SKM-1 treated with dmso at 0.1 percent for 144 hours (cell line): ENCODE data around the gene NUP107.

Experiments used
- DNase-seq: peaks from one replicate; lab custom pipeline; 2025; ENCODE audit not compliant: unreplicated experiment; lab: John Stamatoyannopoulos, UW

The NUP107 gene

GRCh38 chr12:68772714-68773113, 85.9 kb downstream of the NUP107 start:
- no peak for DNase-seq

- no peak for DNase-seq
These were observed 86.8 kb downstream of the NUP107 start for GRCh38 chr12:68773582-68773981.

GRCh38 chr12:68775121-68775630, 88.4 kb downstream of the NUP107 start:
- no peak for DNase-seq

GRCh38 chr12:68776976-68777610, 90.3 kb downstream of the NUP107 start:
- DNase-seq: no peak

- no peak for DNase-seq
These were observed 92.5 kb downstream of the NUP107 start for GRCh38 chr12:68779280-68779679.

GRCh38 chr12:68780731-68781130, 94.0 kb downstream of the NUP107 start:
- no peak for DNase-seq

GRCh38 chr12:68781728-68782127, 95.0 kb downstream of the NUP107 start:
- no peak for DNase-seq

- peak; percentile 73 for DNase-seq
These were observed 97.2 kb downstream of the NUP107 start for GRCh38 chr12:68784015-68784414.

- no peak for DNase-seq
These were observed 98.6 kb downstream of the NUP107 start for GRCh38 chr12:68785358-68785757.

GRCh38 chr12:68785823-68786222, 99.0 kb downstream of the NUP107 start:
- DNase-seq: no peak

- DNase-seq: no peak
These were observed 100.2 kb downstream of the NUP107 start for GRCh38 chr12:68786929-68787328.

- no peak for DNase-seq
These were observed 101.9 kb downstream of the NUP107 start for GRCh38 chr12:68788554-68789143.

GRCh38 chr12:68789144-68789878, 102.5 kb downstream of the NUP107 start:
- DNase-seq: no peak

GRCh38 chr12:68790081-68790951, 103.5 kb downstream of the NUP107 start:
- DNase-seq: no peak

- no peak for DNase-seq
These were observed 104.1 kb downstream of the NUP107 start for GRCh38 chr12:68790952-68791234.

- DNase-seq: no peak
These were observed 105.2 kb downstream of the NUP107 start for GRCh38 chr12:68791897-68792481.

GRCh38 chr12:68792952-68793351, 106.2 kb downstream of the NUP107 start:
- DNase-seq: peak; percentile 0

- DNase-seq: no peak
These were observed 106.7 kb downstream of the NUP107 start for GRCh38 chr12:68793436-68793835.

GRCh38 chr12:68793975-68794652, 107.3 kb downstream of the NUP107 start:
- DNase-seq: no peak

- DNase-seq: no peak
These were observed 108.0 kb downstream of the NUP107 start for GRCh38 chr12:68794653-68795251.
